Measurements from ENCODE around the gene SMCO1. TPM values are rescaled to one million over a fixed set of nuclear protein-coding genes. Genes with fewer than 3 reads are reported as not detected.
"Not testable (repeated sequence)": the region's sequence is repeated elsewhere in the genome, so short reads cannot be mapped to it uniquely, and the experiment has no call there.

Gene SMCO1
- total RNA-seq, 2 donors from 2014 or later = not detected

DNA sequence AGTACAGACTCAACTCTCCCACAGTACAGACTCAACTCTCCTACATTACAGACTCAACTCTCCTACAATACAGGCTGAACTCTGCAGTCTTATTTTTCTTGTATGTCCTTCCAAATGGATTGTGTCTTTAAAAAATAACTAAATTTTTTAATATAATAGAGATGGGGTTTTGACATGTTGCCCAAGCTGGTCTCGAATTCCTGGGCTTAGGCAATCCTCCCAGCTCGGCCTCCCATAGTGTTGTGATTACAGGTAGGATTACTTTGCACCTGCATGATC is 51.7 kb downstream of the SMCO1 start:
- H3K27ac ChIP-seq = no peak overlapping the region
- H3K4me3 ChIP-seq = no peak overlapping the region
- no peaks in the 10 kb centered on the region for H3K9me3 ChIP-seq
- H3K36me3 ChIP-seq = no peaks in the 10 kb centered on the region
- H3K27me3 ChIP-seq = no peaks in the 10 kb centered on the region
- no peak overlapping the region for H3K9ac ChIP-seq (ENCODE audit: low read depth in 2 of 2, low read length in 2 of 2)
- TF ChIP-seq CTCF (IDR thresholded peaks at IDR 0.05) = no peak
- DNase-seq = no peak
- H3K4me1 ChIP-seq = no peaks in the 10 kb centered on the region
- intact Hi-C loops (cut with DNase I) = no loop called here

DNA sequence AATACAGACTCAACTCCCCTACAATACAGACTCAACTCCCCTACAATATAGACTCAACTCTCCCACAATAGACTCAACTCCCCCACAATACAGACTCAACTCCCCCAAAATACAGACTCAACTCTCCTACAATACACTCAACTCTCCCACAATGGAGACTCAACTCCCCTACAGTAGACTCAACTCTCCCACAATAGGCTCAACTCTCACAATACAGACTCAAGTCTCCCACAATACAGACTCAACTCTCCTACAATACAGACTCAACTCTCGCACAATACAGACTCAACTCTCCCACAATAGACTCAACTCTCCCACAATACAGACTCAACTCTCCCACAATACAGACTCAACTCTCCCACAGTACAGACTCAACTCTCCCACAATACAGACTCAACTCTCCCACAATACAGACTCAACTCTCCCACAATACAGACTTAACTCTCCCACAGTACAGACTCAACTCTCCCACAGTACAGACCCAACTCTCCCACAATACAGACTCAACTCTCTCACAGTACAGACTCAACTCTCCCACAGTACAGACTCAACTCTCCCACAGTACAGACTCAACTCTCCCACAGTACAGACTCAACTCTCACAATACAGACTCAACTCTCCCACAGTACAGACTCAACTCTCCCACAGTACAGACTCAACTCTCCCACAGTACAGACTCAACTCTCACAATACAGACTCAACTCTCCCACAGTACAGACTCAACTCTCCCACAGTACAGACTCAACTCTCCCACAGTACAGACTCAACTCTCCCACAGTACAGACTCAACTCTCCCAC is 52.3 kb downstream of the SMCO1 start:
- intact Hi-C loops (cut with DNase I); DNase-seq; H3K9ac ChIP-seq (ENCODE audit: low read depth in 2 of 2, low read length in 2 of 2); H3K9me3 ChIP-seq; H3K4me1 ChIP-seq; H3K27ac ChIP-seq; H3K4me3 ChIP-seq; H3K36me3 ChIP-seq; H3K27me3 ChIP-seq: not testable (repeated sequence)

DNA sequence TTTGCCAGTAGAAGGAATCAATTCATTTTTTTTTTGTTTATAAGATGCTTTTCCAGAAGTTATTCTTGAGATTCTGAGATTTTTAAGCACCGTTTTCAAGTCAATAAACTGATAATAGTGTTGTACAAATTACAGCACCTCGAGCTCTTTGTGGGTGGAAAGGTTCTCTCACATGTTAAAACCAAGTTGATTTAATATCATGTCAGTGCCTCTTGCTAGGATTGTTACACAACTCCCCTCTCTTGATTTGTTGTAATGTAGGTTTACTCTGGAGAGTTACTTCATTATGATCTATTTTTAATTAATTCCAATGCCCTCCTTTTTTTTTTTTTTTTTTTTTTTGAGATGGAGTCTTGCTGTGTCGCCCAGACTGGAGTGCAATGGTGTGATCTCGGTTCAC is 57.1 kb downstream of the SMCO1 start:
- Histone ChIP-seq H3K36me3 (no peaks in the 10 kb centered on the region), H3K9me3 (no peaks in the 10 kb centered on the region), H3K4me1 (no peaks in the 10 kb centered on the region), H3K27ac (no peak overlapping the region), H3K4me3 (no peak overlapping the region), H3K27me3 (no peaks in the 10 kb centered on the region), H3K9ac (ENCODE audit: low read depth in 2 of 2, low read length in 2 of 2) (no peak overlapping the region)
- TF ChIP-seq CTCF (IDR thresholded peaks at IDR 0.05) = no peak
- DNase-seq = no peak
- intact Hi-C loops (cut with DNase I) = no loop called here

- H3K36me3 ChIP-seq; DNase-seq; H3K27me3 ChIP-seq; H3K27ac ChIP-seq; intact Hi-C loops (cut with DNase I); H3K4me3 ChIP-seq; H3K9me3 ChIP-seq; H3K4me1 ChIP-seq; H3K9ac ChIP-seq (ENCODE audit: low read depth in 2 of 2, low read length in 2 of 2): not testable (repeated sequence)
These were observed 57.7 kb downstream of the SMCO1 start for GRCh38 chr3:196457470-196457869.

Other genes starting within 250 kb of the SMCO1 start
- 10 to 100 TPM; 56.1 to 61.5 TPM for gene PCYT1A, start 227.6 kb downstream of the SMCO1 start, total RNA-seq
- 1 to 10 TPM; 4.0 to 7.6 TPM for gene DYNLT2B, start 197.1 kb downstream of the SMCO1 start, total RNA-seq
- under 1 TPM in 1 of 2 donors, not detected in 1; 0.88 TPM for gene TM4SF19, start 177.0 kb downstream of the SMCO1 start, total RNA-seq
- 10 to 100 TPM; 28.8 to 45.4 TPM for gene UBXN7, start 82.9 kb downstream of the SMCO1 start, total RNA-seq
- 10 to 100 TPM; 30.3 to 34.2 TPM for gene RNF168, start 11.6 kb downstream of the SMCO1 start, total RNA-seq
- gene WDR53, start 53.2 kb upstream of the SMCO1 start, total RNA-seq = 10 to 100 TPM in 1 of 2 donors, 1 to 10 TPM in 1; 8.0 to 11.7 TPM
- gene FBXO45, start 53.3 kb upstream of the SMCO1 start, total RNA-seq = 10 to 100 TPM; 12.1 to 13.9 TPM
- 1 to 10 TPM; 2.1 to 2.2 TPM for gene NRROS, start 124.3 kb upstream of the SMCO1 start, total RNA-seq
- under 1 TPM; 0.56 to 0.89 TPM for gene CEP19, start 196.9 kb upstream of the SMCO1 start, total RNA-seq
- gene PIGX, start 197.0 kb upstream of the SMCO1 start, total RNA-seq = 10 to 100 TPM; 19.5 to 23.3 TPM
- gene PAK2, start 224.5 kb upstream of the SMCO1 start, total RNA-seq = 10 to 100 TPM; 72.5 to 76.5 TPM